CD4-positive, alpha-beta T cell (primary cell): ENCODE data around the gene AGR3. TPM values are rescaled to one million over a fixed set of nuclear protein-coding genes. Genes with fewer than 3 reads are reported as not detected.

Source experiments
- ATAC-seq: fragments of 200-7000 bp; cut with Tn5 transposase; one replicate; pipeline ENCODE4 v1.10.0; 2022; ENCODE audit warnings: mild to moderate bottlenecking; ENCODE audit not compliant: poor library complexity
- CTCF ChIA-PET: fragments of 350-600 bp; sonication (Branson Sonifier 250); formaldehyde crosslinking; loops from one replicate; lab custom pipeline; 2021; ENCODE audit warnings: antibody characterized with exemption, inconsistent platforms; lab: Charles Lee
- POLR2A ChIA-PET: fragments of 350-600 bp; sonication (Branson Sonifier 250); formaldehyde crosslinking; loops from one replicate; lab custom pipeline; 2021; ENCODE audit warnings: antibody characterized with exemption, inconsistent platforms; lab: Charles Lee
- DNase-seq, 14 experiments: peaks; one replicate each; pipeline ENCODE4 v3.0.0-alpha.2; 2013 to 2020; ENCODE audit warnings: mixed read lengths in 2 of 14
- H3K27ac ChIP-seq, 2 donors: one replicate each; pipeline versions ENCODE4 v1.5.1 to v1.7.0; 2013; ENCODE audit warnings: low read length in 2 of 2, low read depth in 1 of 2, mild to moderate bottlenecking in 1 of 2
- H3K27me3 ChIP-seq, 2 experiments: 1 replicate in 1 of 2; 2 replicates in 1 of 2; pipeline versions ENCODE4 v1.6.1 to v1.7.0; 2013; ENCODE audit warnings: low read length in 2 of 2, control low read depth in 1 of 2, mild to moderate bottlenecking in 1 of 2, moderate library complexity in 1 of 2; ENCODE audit not compliant: insufficient read depth in 2 of 2, control insufficient read depth in 1 of 2
- H3K36me3 ChIP-seq: one replicate; pipeline ENCODE4 v1.6.1; 2013; ENCODE audit warnings: low read length, control low read depth; ENCODE audit not compliant: insufficient read depth
- H3K4me1 ChIP-seq: one replicate; pipeline ENCODE4 v1.6.1; 2013; ENCODE audit warnings: low read length, control low read depth; ENCODE audit not compliant: insufficient read depth
- H3K4me3 ChIP-seq: one replicate; pipeline ENCODE4 v1.5.1; 2013; ENCODE audit warnings: mild to moderate bottlenecking, low read length, moderate library complexity
- H3K9me3 ChIP-seq, 2 experiments: 1 replicate in 1 of 2; 2 replicates in 1 of 2; pipeline versions ENCODE4 v1.6.1 to v1.7.0; 2013; ENCODE audit warnings: low read length in 2 of 2, mild to moderate bottlenecking in 2 of 2, control low read depth in 1 of 2, moderate library complexity in 1 of 2; ENCODE audit not compliant: control insufficient read depth in 1 of 2, insufficient read depth in 1 of 2
- H3K27ac Mint-ChIP-seq: one replicate; pipeline ENCODE4 v1.8.0; 2020; ENCODE audit warnings: mixed read lengths
- H3K27me3 Mint-ChIP-seq: one replicate; pipeline ENCODE4 v1.8.0; 2021; ENCODE audit warnings: mixed read lengths
- H3K36me3 Mint-ChIP-seq: one replicate; pipeline ENCODE4 v1.8.0; 2021; ENCODE audit warnings: low read depth, mixed read lengths
- H3K4me1 Mint-ChIP-seq: one replicate; pipeline ENCODE4 v1.8.0; 2021; ENCODE audit warnings: low read depth, mixed read lengths
- H3K4me3 Mint-ChIP-seq: one replicate; pipeline ENCODE4 v1.8.0; 2020; ENCODE audit warnings: mild to moderate bottlenecking, mixed read lengths
- H3K9me3 Mint-ChIP-seq: one replicate; pipeline ENCODE4 v1.8.0; 2020; ENCODE audit warnings: mixed read lengths
- CTCF ChIP-seq: fragments of 200-600 bp; IDR thresholded peaks from one replicate; pipeline ENCODE4 v1.8.0; 2022; ENCODE audit warnings: antibody characterized with exemption, mild to moderate bottlenecking
- intact Hi-C, 2 experiments: fragments of 100-400 bp; cut with DNase I in 1 of 2; cut with micrococcal nuclease in 1 of 2; formaldehyde crosslinking; loops; one replicate each; pipeline versions ENCODE4 v1.15.1 to v1.9.0; 2023 to 2025; cut with DNase I, micrococcal nuclease
- total RNA-seq, 174 experiments: library from RNA in 2 of 174; stranded (reverse) in 2 of 174; gene quantifications; one replicate each; pipeline ENCODE4 v1.2.3 and lab custom pipeline; 2021 to 2026

AGR3 gene
- total RNA-seq, 2 experiments from 2014 or later = not detected

- Mint-ChIP-seq H3K4me3 (no peak overlapping the region), H3K9me3 (no peaks in the 10 kb centered on the region), H3K27me3 (peaks cover 14% of the 10 kb centered on the region), H3K4me1 (no peaks in the 10 kb centered on the region), H3K27ac (no peak overlapping the region), H3K36me3 (no peaks in the 10 kb centered on the region)
- Histone ChIP-seq H3K9me3 (no peaks in the 10 kb centered on the region), H3K36me3 (no peaks in the 10 kb centered on the region), H3K4me1 (no peaks in the 10 kb centered on the region), H3K27me3 (no peaks in the 10 kb centered on the region), H3K4me3 (no peak overlapping the region), H3K27ac (no peak overlapping the region)
- ChIA-PET CTCF (interaction anchor here (0.9 kb wide), 1 partner anchor 12 kb away, joined by 3 read pairs; no protein-coding TSS in a partner anchor), POLR2A (no interaction called here)
- DNase-seq (no peak), ATAC-seq (no peak)
- TF ChIP-seq CTCF = no peak
- intact Hi-C loops = no loop called here
Observed at GRCh38 chr7:16905300-16906044, 23.7 kb upstream of the AGR3 start.

GRCh38 chr7:16904076-16904475, 22.3 kb upstream of the AGR3 start:
- TF ChIP-seq CTCF = no peak
- Mint-ChIP-seq H3K27me3 (peaks cover 8% of the 10 kb centered on the region), H3K4me1 (no peaks in the 10 kb centered on the region), H3K4me3 (no peak overlapping the region), H3K36me3 (no peaks in the 10 kb centered on the region), H3K27ac (no peak overlapping the region), H3K9me3 (no peaks in the 10 kb centered on the region)
- Histone ChIP-seq H3K27me3 (no peaks in the 10 kb centered on the region), H3K27ac (no peak overlapping the region), H3K9me3 (no peaks in the 10 kb centered on the region), H3K4me3 (no peak overlapping the region), H3K36me3 (no peaks in the 10 kb centered on the region), H3K4me1 (no peaks in the 10 kb centered on the region)
- POLR2A ChIA-PET = no interaction called here
- CTCF ChIA-PET = no interaction called here
- ATAC-seq (no peak), DNase-seq (no peak)
- intact Hi-C loops = no loop called here

GRCh38 chr7:16900209-16900768, 18.5 kb upstream of the AGR3 start:
- Mint-ChIP-seq H3K9me3 (no peaks in the 10 kb centered on the region), H3K4me1 (no peaks in the 10 kb centered on the region), H3K4me3 (no peak overlapping the region), H3K27ac (no peak overlapping the region), H3K27me3 (peaks cover 2% of the 10 kb centered on the region), H3K36me3 (no peaks in the 10 kb centered on the region)
- no peaks in the 10 kb centered on the region for H3K4me1 ChIP-seq
- POLR2A ChIA-PET = no interaction called here
- intact Hi-C loops = no loop called here
- H3K4me3 ChIP-seq = no peak overlapping the region
- CTCF ChIA-PET = no interaction called here
- DNase-seq (no peak), ATAC-seq (no peak)
- H3K27ac ChIP-seq = no peak overlapping the region
- no peak for TF ChIP-seq CTCF
- H3K9me3 ChIP-seq = no peaks in the 10 kb centered on the region
- no peaks in the 10 kb centered on the region for H3K36me3 ChIP-seq
- no peaks in the 10 kb centered on the region for H3K27me3 ChIP-seq
